ENCODE results near the gene ISM1.

GRCh38 chr20:13322621-13323020 lies 101.5 kb downstream of the ISM1 start:
- TF ChIP-seq POLR2AphosphoS5 (IDR thresholded peaks at IDR 0.05; ENCODE audit: low read depth, low read length): no peak
- no peak for TF ChIP-seq POLR2A (IDR thresholded peaks at IDR 0.05; ENCODE audit: low read depth, low read length)
- no peak for TF ChIP-seq TAF1 (IDR thresholded peaks at IDR 0.05; ENCODE audit: borderline replicate concordance, low read depth, low read length)

Data from GM12892 (cell line).